IPS DF 6.9 (cell line): ENCODE data around the gene SYT6.

Source experiments
- DNase-seq: peaks from one replicate; pipeline ENCODE4 v3.0.0-alpha.2; 2013; ENCODE audit warnings: low read depth, low spot score
- H3K27ac ChIP-seq: one replicate; pipeline ENCODE4 v1.5.1; 2013; ENCODE audit warnings: low read length, control low read depth
- H3K27me3 ChIP-seq: 2 replicates; pipeline ENCODE4 v1.6.1; 2013; ENCODE audit warnings: mild to moderate bottlenecking, low read length; ENCODE audit not compliant: control insufficient read depth, insufficient read depth
- H3K36me3 ChIP-seq: 2 replicates; pipeline ENCODE4 v1.6.1; 2013; ENCODE audit warnings: low read length; ENCODE audit not compliant: control insufficient read depth, insufficient read depth
- H3K4me1 ChIP-seq: 2 replicates; pipeline ENCODE4 v1.6.1; 2013; ENCODE audit warnings: low read length; ENCODE audit not compliant: control insufficient read depth, insufficient read depth
- H3K4me3 ChIP-seq: 2 replicates; pipeline ENCODE4 v1.5.1; 2013; ENCODE audit warnings: mild to moderate bottlenecking, low read length
- H3K9me3 ChIP-seq: 2 replicates; pipeline ENCODE4 v1.6.1; 2013; ENCODE audit warnings: low read length, inconsistent platforms; ENCODE audit not compliant: control insufficient read depth, insufficient read depth
- WGBS: extraction: QIAGEN DNeasy Blood & Tissue Kit; methylation state at CpG from one replicate; pipeline ENCODE4 v1.1.7; 2013; ENCODE audit warnings: mixed read lengths, missing lambda C conversion rate; ENCODE audit not compliant: insufficient read length, insufficient coverage; 5-methylcytosine and 5-hydroxymethylcytosine counted together

Gene SYT6

DNA sequence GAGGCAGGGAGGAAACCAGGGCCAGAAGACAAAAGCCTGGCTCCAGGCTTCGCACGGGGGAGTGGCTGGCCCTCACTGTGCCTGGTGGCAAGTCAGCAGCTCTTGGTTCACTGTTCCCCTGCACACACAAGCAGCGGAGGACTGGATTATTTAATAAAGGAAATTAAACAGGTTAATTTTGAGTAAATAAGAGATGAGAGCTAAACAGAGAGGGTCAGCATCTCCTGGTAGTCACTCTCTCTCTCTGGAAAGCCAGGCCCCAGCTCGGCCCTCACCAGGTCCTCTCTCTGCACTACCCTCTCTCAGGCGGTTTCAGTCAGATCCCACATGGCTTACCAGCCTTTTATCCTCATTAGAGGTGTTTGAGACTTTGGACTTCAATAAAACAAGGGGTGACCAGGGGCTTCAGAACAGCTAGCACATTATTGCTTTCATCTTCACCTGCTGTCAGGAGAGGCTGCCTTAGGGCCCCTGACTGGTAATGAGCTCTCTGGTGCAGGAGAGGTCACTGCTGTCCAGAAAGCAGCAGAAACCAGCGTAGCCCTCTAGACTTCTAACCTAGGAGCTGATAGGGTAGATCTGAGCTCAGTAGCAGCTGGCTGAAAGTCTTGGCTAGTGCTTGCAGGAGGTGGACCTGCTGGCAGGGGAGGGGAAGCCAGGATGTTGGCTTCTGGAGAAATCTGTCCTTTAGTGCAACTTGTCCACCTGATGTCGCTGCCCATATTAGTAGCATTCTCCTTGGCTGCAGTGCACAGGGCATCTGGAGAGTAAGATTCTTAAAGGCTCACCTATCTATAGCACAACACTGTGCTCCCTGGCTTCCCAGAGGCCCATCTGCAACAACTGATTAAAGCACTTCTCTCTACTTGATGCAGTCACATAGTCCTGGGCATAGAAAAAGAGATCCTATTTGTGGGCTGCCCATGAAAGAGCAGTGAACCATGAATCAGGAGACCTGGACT, 45.9 kb downstream of the SYT6 start:
- Histone ChIP-seq H3K9me3 (no peaks in the 10 kb centered on the region), H3K27me3 (no peaks in the 10 kb centered on the region), H3K36me3 (peaks cover 12% of the 10 kb centered on the region), H3K4me3 (no peak overlapping the region), H3K4me1 (peaks cover 7% of the 10 kb centered on the region; the same call in 1 of the 2 replicates), H3K27ac (no peak overlapping the region)
- no peak for DNase-seq
- no CpG with 5 or more reads among the region's 7 CpGs for WGBS

- Histone ChIP-seq H3K36me3 (peaks cover 8% of the 10 kb centered on the region; the same call in 1 of the 2 replicates), H3K27ac (no peak overlapping the region), H3K9me3 (no peaks in the 10 kb centered on the region), H3K27me3 (no peaks in the 10 kb centered on the region), H3K4me1 (peaks cover 7% of the 10 kb centered on the region; the same call in 1 of the 2 replicates), H3K4me3 (no peak overlapping the region)
- DNase-seq: no peak
- WGBS: no CpG with 5 or more reads among the region's 14 CpGs
Observed at GRCh38 chr1:114105421-114105979, 48.2 kb downstream of the SYT6 start.

DNA sequence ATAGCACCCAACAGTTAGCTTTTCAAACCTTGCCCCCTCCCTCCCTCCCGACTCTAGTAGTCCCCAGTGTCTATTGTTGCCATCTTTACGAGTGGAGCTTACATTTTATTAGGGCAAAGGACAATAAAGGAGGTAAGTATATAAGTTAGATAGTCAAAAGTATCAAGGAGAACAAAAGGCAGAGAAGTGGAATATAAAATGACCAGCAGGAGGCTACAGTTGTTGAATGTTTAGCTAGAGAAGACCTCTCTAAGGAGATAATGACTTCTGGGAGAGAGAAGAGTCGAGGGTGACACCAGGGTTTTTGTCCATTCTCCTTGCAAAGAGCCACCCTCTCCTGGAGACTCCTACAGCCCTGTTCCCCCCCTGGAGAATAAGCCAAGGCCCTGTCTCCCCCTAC, 48.7 kb downstream of the SYT6 start:
- Histone ChIP-seq H3K9me3 (no peaks in the 10 kb centered on the region), H3K4me3 (no peak overlapping the region), H3K27me3 (no peaks in the 10 kb centered on the region), H3K36me3 (peaks cover 11% of the 10 kb centered on the region; the same call in 1 of the 2 replicates), H3K4me1 (peaks cover 7% of the 10 kb centered on the region; the same call in 1 of the 2 replicates), H3K27ac (no peak overlapping the region)
- no peak for DNase-seq
- no CpG with 5 or more reads among the region's 3 CpGs for WGBS

DNA sequence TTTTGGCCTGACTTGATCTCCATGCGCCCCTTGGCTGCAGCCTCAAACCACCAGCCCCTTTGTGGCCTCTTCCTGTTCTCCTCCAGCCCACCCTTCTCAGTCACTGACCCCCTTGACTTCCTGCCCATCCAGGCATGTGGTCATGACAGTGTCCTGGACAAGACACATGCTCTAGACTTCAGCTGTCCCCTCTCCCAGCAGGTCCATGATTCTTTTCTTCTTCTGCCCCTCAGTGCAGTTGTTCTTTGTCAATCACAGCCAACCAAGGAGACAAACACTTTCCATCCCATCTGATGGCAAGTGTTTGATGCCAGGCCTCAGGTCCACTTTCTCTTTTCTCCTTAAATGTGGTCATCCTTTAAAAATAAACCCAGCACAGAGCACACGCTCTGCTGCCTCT, 49.7 kb downstream of the SYT6 start:
- WGBS: no CpG with 5 or more reads among the region's 2 CpGs
- DNase-seq: no peak
- Histone ChIP-seq H3K4me3 (no peak overlapping the region), H3K27ac (no peak overlapping the region), H3K4me1 (peaks cover 7% of the 10 kb centered on the region; the same call in 1 of the 2 replicates), H3K27me3 (no peaks in the 10 kb centered on the region), H3K36me3 (peaks cover 13% of the 10 kb centered on the region; the same call in 1 of the 2 replicates), H3K9me3 (no peaks in the 10 kb centered on the region)

DNA sequence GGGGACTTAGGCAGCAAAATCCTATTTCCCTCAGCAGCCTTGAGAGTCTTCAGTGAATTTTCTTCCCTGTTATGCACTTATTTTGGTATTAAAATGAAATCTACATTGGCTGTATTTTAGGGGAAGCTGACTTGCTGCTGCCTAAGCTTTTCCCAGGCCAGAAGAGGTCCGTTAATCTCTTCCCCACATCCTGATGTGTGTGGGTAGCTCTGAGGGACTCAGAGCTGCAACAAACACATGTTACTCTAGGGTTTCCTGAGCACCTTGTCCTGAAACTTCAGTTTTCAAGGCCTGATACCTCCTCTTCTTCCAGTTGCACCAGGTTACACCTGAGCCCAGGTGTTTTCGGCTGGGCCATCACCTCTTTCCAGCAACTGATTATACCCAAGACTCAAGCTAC, 51.5 kb downstream of the SYT6 start:
- no peak overlapping the region for H3K4me3 ChIP-seq
- H3K4me1 ChIP-seq: peaks cover 7% of the 10 kb centered on the region; the same call in 1 of the 2 replicates
- no CpG with 5 or more reads among the region's 2 CpGs for WGBS
- DNase-seq: no peak
- H3K36me3 ChIP-seq: peaks cover 31% of the 10 kb centered on the region; the same call in 1 of the 2 replicates
- no peak overlapping the region for H3K27ac ChIP-seq
- no peaks in the 10 kb centered on the region for H3K9me3 ChIP-seq
- H3K27me3 ChIP-seq: no peaks in the 10 kb centered on the region

GRCh38 chr1:114100148-114100547, 53.5 kb downstream of the SYT6 start:
- Histone ChIP-seq H3K4me3 (no peak overlapping the region), H3K4me1 (no peaks in the 10 kb centered on the region), H3K36me3 (peaks cover 33% of the 10 kb centered on the region; the same call in 1 of the 2 replicates), H3K9me3 (no peaks in the 10 kb centered on the region), H3K27ac (no peak overlapping the region), H3K27me3 (no peaks in the 10 kb centered on the region)
- no CpG with 5 or more reads among the region's 6 CpGs for WGBS
- no peak for DNase-seq

DNA sequence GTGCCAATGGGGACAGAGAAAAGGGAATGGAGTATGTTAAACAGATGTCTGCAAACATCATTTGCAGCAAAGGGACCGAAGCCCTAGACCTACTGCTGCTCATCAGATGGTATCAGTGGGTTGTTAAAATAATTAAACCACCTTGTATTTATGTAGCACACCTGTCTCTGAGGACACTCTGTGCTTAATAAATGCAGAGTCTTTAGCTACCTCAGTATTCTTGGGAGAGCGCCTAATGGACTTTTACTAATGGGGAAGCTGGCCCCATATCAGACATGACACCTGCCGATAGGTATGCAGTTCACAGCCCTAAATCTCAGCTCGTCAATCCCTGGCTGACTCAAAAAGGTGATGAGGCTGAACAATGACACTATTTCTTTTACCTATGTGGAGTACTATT, 54.4 kb downstream of the SYT6 start:
- H3K27ac ChIP-seq: no peak overlapping the region
- H3K4me3 ChIP-seq: no peak overlapping the region
- WGBS: no CpG with 5 or more reads among the region's 4 CpGs
- 0 out of 2 replicates have a peak, but pooled peaks cover 1% of the 10 kb centered on the region for H3K4me1 ChIP-seq
- no peaks in the 10 kb centered on the region for H3K9me3 ChIP-seq
- peaks cover 33% of the 10 kb centered on the region; the same call in 1 of the 2 replicates for H3K36me3 ChIP-seq
- H3K27me3 ChIP-seq: no peaks in the 10 kb centered on the region
- no peak for DNase-seq

DNA sequence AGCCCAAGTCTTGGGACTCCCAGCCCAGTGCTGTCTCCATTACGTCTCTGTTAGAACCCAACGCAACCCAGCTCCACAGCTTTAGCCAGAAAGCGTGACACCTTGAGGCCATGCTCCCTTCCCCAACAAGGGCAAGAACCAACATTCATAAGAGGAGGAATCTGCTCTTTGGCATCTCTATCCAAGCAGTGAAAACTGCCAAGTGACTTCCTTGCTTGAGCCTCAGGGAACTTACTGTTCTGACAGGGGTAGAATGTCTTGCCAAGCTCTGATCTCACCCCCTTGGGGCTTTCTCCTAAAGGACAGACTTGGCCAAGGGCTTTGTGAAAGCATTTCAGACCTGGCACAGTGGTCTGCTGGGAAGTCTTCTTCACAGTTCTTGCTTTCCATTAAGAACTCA, 56.6 kb downstream of the SYT6 start:
- Histone ChIP-seq H3K4me3 (no peak overlapping the region), H3K27ac (no peak overlapping the region), H3K9me3 (no peaks in the 10 kb centered on the region), H3K27me3 (no peaks in the 10 kb centered on the region), H3K4me1 (0 out of 2 replicates have a peak, but pooled peaks cover 1% of the 10 kb centered on the region), H3K36me3 (peaks cover 31% of the 10 kb centered on the region; the same call in 1 of the 2 replicates)
- no peak for DNase-seq
- no CpG with 5 or more reads among the region's 3 CpGs for WGBS

DNA sequence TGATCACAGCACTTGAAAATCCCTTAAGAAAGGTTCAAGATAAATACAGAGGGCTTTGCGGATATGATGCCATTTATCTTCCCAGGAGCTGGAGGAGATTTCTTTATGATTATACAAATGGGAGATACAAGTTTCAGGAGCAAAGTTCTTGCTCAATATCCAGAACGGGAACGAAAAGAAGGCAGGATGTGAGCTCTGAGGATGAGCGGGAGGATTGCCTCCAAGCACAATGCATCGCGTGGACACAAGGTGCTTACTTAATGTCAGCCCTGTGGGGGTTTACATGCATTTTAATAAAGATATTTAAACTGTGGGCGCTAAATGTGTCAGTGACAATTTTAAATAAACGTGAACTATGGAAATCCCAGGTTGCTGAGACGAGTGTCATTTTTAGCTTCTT, 59.0 kb downstream of the SYT6 start:
- DNase-seq: no peak
- WGBS: no CpG with 5 or more reads among the region's 9 CpGs
- Histone ChIP-seq H3K4me1 (0 out of 2 replicates have a peak, but pooled peaks cover 1% of the 10 kb centered on the region), H3K27ac (no peak overlapping the region), H3K27me3 (no peaks in the 10 kb centered on the region), H3K9me3 (no peaks in the 10 kb centered on the region), H3K36me3 (peaks cover 31% of the 10 kb centered on the region; the same call in 1 of the 2 replicates), H3K4me3 (no peak overlapping the region)

DNA sequence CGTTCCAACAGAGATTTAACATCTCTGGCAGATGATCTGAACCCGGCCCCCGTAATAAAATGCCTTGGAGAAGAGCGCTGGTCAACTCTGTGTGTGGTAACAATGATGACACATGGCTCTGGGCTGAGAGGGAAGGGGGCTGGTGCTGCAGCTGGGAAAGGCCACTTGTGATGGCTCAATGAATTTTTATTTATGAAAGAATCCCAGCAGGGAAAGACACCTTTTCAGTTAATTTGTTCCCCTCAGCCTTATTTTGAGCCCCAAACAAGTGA, 59.4 kb downstream of the SYT6 start:
- H3K27ac ChIP-seq: no peak overlapping the region
- H3K9me3 ChIP-seq: no peaks in the 10 kb centered on the region
- no peak for DNase-seq
- 0 out of 2 replicates have a peak, but pooled peaks cover 1% of the 10 kb centered on the region for H3K4me1 ChIP-seq
- no peak overlapping the region for H3K4me3 ChIP-seq
- no CpG with 5 or more reads among the region's 4 CpGs for WGBS
- peaks cover 31% of the 10 kb centered on the region; the same call in 1 of the 2 replicates for H3K36me3 ChIP-seq
- H3K27me3 ChIP-seq: no peaks in the 10 kb centered on the region
